Upper lobe of left lung (tissue), 6 donors: Measurements from ENCODE around the gene SHKBP1. TPM values are rescaled to one million over a fixed set of nuclear protein-coding genes. Genes with fewer than 3 reads are reported as not detected.
"Not testable (repeated sequence)": the region's sequence is repeated elsewhere in the genome, so short reads cannot be mapped to it uniquely, and the experiment has no call there.

Experiments used
- ATAC-seq, 2 donors: fragments of 200-7000 bp; cut with Tn5 transposase; one replicate each; pipeline ENCODE4 v1.9.1; 2022; ENCODE audit warnings: mild to moderate bottlenecking in 2 of 2, moderate library complexity in 2 of 2; ENCODE audit not compliant: low FRiP score in 2 of 2
- DNase-seq, 2 donors: peaks; one replicate each; pipeline ENCODE4 v3.0.0-alpha.2; 2019 to 2020
- H3K27ac ChIP-seq, 4 donors: fragments of 200-600 bp; sonication (generic); one replicate each; pipeline ENCODE4 v1.5.1; 2016 to 2019
- H3K27me3 ChIP-seq, 4 donors: fragments of 200-600 bp; sonication (generic); one replicate each; pipeline ENCODE4 v1.5.1; 2017 to 2019
- H3K36me3 ChIP-seq, 4 donors: fragments of 200-600 bp; sonication (generic); one replicate each; pipeline ENCODE4 v1.5.1; 2016 to 2019
- H3K4me1 ChIP-seq, 4 donors: fragments of 200-600 bp; sonication (generic); one replicate each; pipeline ENCODE4 v1.5.1; 2018 to 2019
- H3K4me3 ChIP-seq, 4 donors: fragments of 200-600 bp; sonication (generic); one replicate each; pipeline ENCODE4 v1.5.1; 2017 to 2019; ENCODE audit warnings: mild to moderate bottlenecking in 2 of 4, moderate library complexity in 1 of 4
- H3K9me3 ChIP-seq, 4 donors: fragments of 200-600 bp; sonication (generic); one replicate each; pipeline ENCODE4 v1.5.1; 2018 to 2019
- CTCF ChIP-seq, 6 experiments: fragments of 450-650 bp in 4 of 6; fragments of 200-600 bp in 2 of 6; sonication (generic) in 2 of 6; IDR thresholded peaks; one replicate each; pipeline ENCODE4 v1.5.1; 2016 to 2019; ENCODE audit warnings: antibody characterized with exemption in 6 of 6
- EP300 ChIP-seq, 4 donors: sonication (generic); formaldehyde crosslinking; IDR thresholded peaks; one replicate each; pipeline ENCODE4 v1.5.1; 2017; ENCODE audit warnings: antibody characterized with exemption in 4 of 4, control low read depth in 2 of 4
- POLR2A ChIP-seq, 4 donors: fragments of 450-650 bp; IDR thresholded peaks; one replicate each; pipeline ENCODE4 v1.5.1; 2016 to 2017; ENCODE audit warnings: antibody characterized with exemption in 4 of 4, mild to moderate bottlenecking in 2 of 4
- POLR2AphosphoS5 ChIP-seq, 2 donors: sonication (generic); formaldehyde crosslinking; IDR thresholded peaks; one replicate each; pipeline ENCODE4 v1.5.1; 2017; ENCODE audit warnings: antibody characterized with exemption in 2 of 2
- WGBS, 2 donors: methylation state at CpG; one replicate each; pipeline ENCODE4 v1.1.5; 2017 to 2018; 5-methylcytosine and 5-hydroxymethylcytosine counted together
- total RNA-seq, 6 donors: library from RNA; depleted of rRNA in 4 of 6; stranded (reverse); fragments of >200 nt in 4 of 6; gene quantifications; one replicate each; pipeline versions ENCODE4 v1.1.0 to v1.2.1, GENCODE V29; 2016 to 2021
- donor health status: DM: no; HTN: no; CAD: no; lungs with moderate emphysema.
- donor health status: DM: no; HTN: yes; CAD: no; lungs with severe emphysema.

The SHKBP1 gene
- total RNA-seq, 6 donors from 2014 or later, result 60.6 to 232 (median 90.2) TPM

DNA sequence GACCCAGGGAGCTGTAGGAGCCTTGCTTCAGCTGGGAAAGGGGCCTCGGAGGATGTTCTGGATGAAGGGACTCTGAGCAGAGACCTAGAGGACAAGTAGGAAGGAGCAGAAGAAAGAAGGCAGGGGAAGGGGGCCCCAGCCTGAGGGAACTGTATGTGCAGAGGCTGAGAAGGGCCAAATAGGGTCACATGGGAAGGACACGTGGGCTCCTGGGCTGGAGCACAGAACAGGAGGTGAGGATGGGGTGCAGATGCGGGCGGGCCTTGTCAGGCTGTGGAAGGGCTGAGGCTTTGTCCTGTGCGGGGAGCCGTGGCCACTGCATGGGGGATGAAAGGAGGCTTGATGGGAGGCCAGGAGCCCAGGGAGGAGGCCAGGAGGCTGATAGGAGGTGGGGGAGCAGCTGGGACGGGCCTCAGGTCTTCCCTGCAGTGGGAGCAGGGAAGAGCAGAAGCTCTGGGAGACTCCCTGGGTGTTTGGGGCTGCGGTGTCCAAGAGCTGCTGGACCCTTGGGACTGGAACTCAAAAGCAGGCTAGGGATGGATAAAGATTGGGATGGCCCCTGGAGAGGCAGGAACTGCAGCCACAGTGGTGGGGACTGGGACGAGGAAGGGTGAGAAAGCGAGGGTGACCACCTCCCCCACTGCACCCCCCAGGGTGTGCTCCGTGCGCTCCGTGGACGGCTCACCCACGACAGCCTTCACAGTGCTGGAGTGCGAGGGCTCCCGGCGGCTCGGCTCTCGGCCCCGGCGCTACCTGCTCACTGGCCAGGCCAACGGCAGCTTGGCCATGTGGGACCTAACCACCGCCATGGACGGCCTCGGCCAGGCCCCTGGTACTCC, 13.1 kb downstream of the SHKBP1 start:
- Histone ChIP-seq H3K4me1 (peaks cover 0 to 5% (median 0%) of the 10 kb centered on the region in 4 donors), H3K27me3 (no peaks in the 10 kb centered on the region), H3K36me3 (peaks cover 0 to 45% (median 25%) of the 10 kb centered on the region in 4 donors), H3K9me3 (no peaks in the 10 kb centered on the region), H3K27ac (no peak overlapping the region), H3K4me3 (no peak overlapping the region)
- no peak for DNase-seq
- no peak for TF ChIP-seq CTCF (IDR thresholded peaks at IDR 0.05)
- WGBS, 2 donors, result 95 to 96% methylated on average over 16 to 25 of the region's 26 CpGs
- no peak for ATAC-seq

- Histone ChIP-seq H3K4me1 (peaks cover 0 to 5% (median 0%) of the 10 kb centered on the region in 4 donors), H3K36me3 (peaks cover 0 to 38% (median 23%) of the 10 kb centered on the region in 4 donors), H3K27me3 (peaks cover 0 to 4% (median 0%) of the 10 kb centered on the region in 4 donors), H3K27ac (no peak overlapping the region), H3K4me3 (no peak overlapping the region), H3K9me3 (no peaks in the 10 kb centered on the region)
- peak in 1 of 2 donors; percentile 74 for DNase-seq
- ATAC-seq, result peak in 1 of 2 donors; percentile 11
- 85 to 88% methylated on average over 10 to 22 of the region's 22 CpGs for WGBS, 2 donors
- TF ChIP-seq EP300 (IDR thresholded peaks at IDR 0.05) (no peak), CTCF (IDR thresholded peaks at IDR 0.05) (no peak), POLR2A (IDR thresholded peaks at IDR 0.05) (no peak), POLR2AphosphoS5 (IDR thresholded peaks at IDR 0.05) (no peak)
Observed at GRCh38 chr19:40590464-40591265, 14.0 kb downstream of the SHKBP1 start.

DNA sequence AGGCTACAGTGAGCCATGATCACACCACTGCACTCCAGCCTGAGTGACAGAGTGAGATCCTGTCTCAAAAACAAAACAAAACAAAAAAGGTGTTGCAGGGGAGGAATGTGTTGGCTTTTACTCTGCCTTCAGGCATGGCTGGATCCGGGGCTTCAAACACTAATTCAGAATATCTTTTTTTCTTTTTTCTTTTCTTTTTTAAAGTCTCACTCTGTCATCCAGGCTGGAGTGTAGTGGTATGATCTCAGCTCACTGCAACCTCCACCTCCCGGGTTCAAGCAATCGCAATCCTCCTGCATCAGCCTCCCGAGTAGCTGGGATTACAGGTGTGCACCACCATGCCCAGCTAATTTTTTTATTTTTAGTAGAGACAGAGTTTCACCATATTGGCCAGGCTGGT, 15.1 kb downstream of the SHKBP1 start:
- H3K4me3 ChIP-seq, ATAC-seq, H3K27me3 ChIP-seq, DNase-seq, H3K4me1 ChIP-seq, H3K9me3 ChIP-seq, H3K27ac ChIP-seq: not testable (repeated sequence)
- H3K36me3 ChIP-seq, result peaks cover 0 to 31% (median 19%) of the 10 kb centered on the region in 4 donors
- WGBS, 2 donors, result 91% methylated on average over 4 of the region's 4 CpGs

DNA sequence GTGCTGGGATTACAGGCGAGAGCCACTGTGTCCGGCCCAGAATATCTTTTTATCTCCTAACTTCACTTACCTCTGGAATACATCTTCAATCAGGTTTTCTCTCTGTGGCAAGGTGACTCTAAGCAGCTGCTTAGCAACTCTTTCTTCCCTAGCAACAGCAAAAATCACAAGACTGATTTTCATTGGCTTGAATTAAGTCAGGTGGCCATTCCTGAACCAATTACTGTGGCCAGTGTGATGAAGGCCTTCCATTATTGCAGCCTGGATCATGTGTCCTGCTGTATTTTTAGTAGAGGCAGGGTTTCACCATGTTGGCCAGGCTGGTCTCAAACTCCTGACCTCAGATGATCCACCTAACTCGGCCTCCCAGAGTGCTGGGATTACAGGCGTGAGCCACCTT, 15.5 kb downstream of the SHKBP1 start:
- H3K27me3 ChIP-seq, result peaks cover 0 to 10% (median 4%) of the 10 kb centered on the region in 4 donors
- peaks cover 7 to 12% (median 7%) of the 10 kb centered on the region in 4 donors for H3K4me1 ChIP-seq
- H3K27ac ChIP-seq, result no peak overlapping the region
- peak in 1 of 2 donors; percentile 16 for ATAC-seq
- H3K9me3 ChIP-seq, result no peaks in the 10 kb centered on the region
- H3K36me3 ChIP-seq, result peaks cover 0 to 26% (median 17%) of the 10 kb centered on the region in 4 donors
- no peak overlapping the region for H3K4me3 ChIP-seq
- 89 to 94% methylated on average over 4 of the region's 4 CpGs for WGBS, 2 donors
- TF ChIP-seq POLR2A (IDR thresholded peaks at IDR 0.05) (no peak), EP300 (IDR thresholded peaks at IDR 0.05) (no peak), CTCF (IDR thresholded peaks at IDR 0.05) (no peak), POLR2AphosphoS5 (IDR thresholded peaks at IDR 0.05) (no peak)
- DNase-seq, result no peak

DNA sequence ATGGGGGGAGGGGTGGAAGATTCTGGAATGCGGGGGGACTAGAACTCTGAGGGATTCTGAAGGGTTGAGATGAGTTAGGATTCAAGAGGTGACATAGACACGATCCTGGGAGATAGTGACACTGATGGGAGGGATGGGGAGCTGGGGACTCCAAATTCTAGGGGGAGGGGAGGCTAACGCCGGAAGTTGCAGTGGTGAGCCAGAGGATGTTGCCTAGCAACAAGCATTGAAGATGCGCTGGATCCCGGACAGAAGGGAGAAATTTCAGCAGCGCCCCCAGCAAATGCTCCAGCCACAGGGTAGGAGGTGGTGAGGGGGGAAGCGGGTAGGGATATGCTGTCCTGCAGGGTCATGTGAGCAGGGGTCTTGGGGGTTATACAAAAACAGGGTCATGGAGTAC, 17.6 kb downstream of the SHKBP1 start:
- DNase-seq (no peak), ATAC-seq (no peak)
- H3K4me3 ChIP-seq, result no peak overlapping the region
- 25 to 35% methylated on average over 8 of the region's 8 CpGs for WGBS, 2 donors
- peaks cover 0 to 9% (median 2%) of the 10 kb centered on the region in 4 donors for H3K36me3 ChIP-seq
- no peak overlapping the region for H3K27ac ChIP-seq
- no peaks in the 10 kb centered on the region for H3K9me3 ChIP-seq
- no peak for TF ChIP-seq POLR2A (IDR thresholded peaks at IDR 0.05)
- H3K27me3 ChIP-seq, result peaks cover 0 to 30% (median 12%) of the 10 kb centered on the region in 4 donors
- H3K4me1 ChIP-seq, result peaks cover 24 to 32% (median 28%) of the 10 kb centered on the region in 4 donors
